Breast epithelium (tissue), 4 donors: ENCODE measurements around the gene MAP2K6. TPM values are rescaled to one million over a fixed set of nuclear protein-coding genes. Genes with fewer than 3 reads are reported as not detected.

Source experiments
- DNase-seq, 2 donors: peaks; one replicate each; pipeline ENCODE4 v3.0.0-alpha.2; 2019; ENCODE audit warnings: low spot score in 2 of 2
- H3K27ac ChIP-seq, 2 donors: fragments of 200-600 bp; sonication (generic) in 1 of 2; one replicate each; pipeline ENCODE4 v1.5.1; 2016 to 2019; ENCODE audit warnings: mild to moderate bottlenecking in 1 of 2
- H3K27me3 ChIP-seq, 2 donors: fragments of 200-600 bp; sonication (generic) in 1 of 2; one replicate each; pipeline versions ENCODE4 v1.5.1 to v1.6.0; 2017 to 2019; ENCODE audit warnings: control low read depth in 1 of 2, mild to moderate bottlenecking in 1 of 2
- H3K36me3 ChIP-seq: fragments of 200-600 bp; one replicate; pipeline ENCODE4 v1.5.1; 2019
- H3K4me1 ChIP-seq, 2 donors: fragments of 200-600 bp; sonication (generic); one replicate each; pipeline ENCODE4 v1.5.1; 2016 to 2019; ENCODE audit warnings: control low read depth in 1 of 2
- H3K4me3 ChIP-seq, 3 donors: fragments of 200-600 bp; sonication (generic); 1 replicate in 2 of 3; 2 replicates in 1 of 3; pipeline ENCODE4 v1.5.1; 2016 to 2019; ENCODE audit warnings: mild to moderate bottlenecking in 3 of 3, moderate library complexity in 2 of 3
- H3K9me3 ChIP-seq, 2 donors: fragments of 200-600 bp; sonication (generic) in 1 of 2; one replicate each; pipeline ENCODE4 v1.5.1; 2016 to 2019; ENCODE audit warnings: control low read depth in 1 of 2
- POLR2A ChIP-seq: fragments of 450-650 bp; IDR thresholded peaks from one replicate; pipeline ENCODE4 v1.6.1; 2016; ENCODE audit warnings: antibody characterized with exemption, mild to moderate bottlenecking, moderate library complexity
- POLR2AphosphoS5 ChIP-seq, 3 donors: sonication (generic); formaldehyde crosslinking; IDR thresholded peaks; one replicate each; pipeline ENCODE4 v1.6.1; 2017; ENCODE audit warnings: antibody characterized with exemption in 3 of 3
- intact Hi-C: fragments of 100-400 bp; cut with DNase I; formaldehyde crosslinking; loops from one replicate; pipeline ENCODE4 v1.15.1; 2023; ENCODE audit warnings: low total_unique reads
- total RNA-seq, 3 donors: library from RNA; depleted of rRNA; stranded (reverse); fragments of >200 nt; gene quantifications; one replicate each; pipeline ENCODE4 v1.1.0, GENCODE V29; 2016
- TF ChIP-seq, protein P1 (sequence below), 3 donors: fragments of 450-650 bp; IDR thresholded peaks; one replicate each; pipeline ENCODE4 v1.5.1; 2016 to 2017; ENCODE audit warnings: antibody characterized with exemption in 3 of 3, mild to moderate bottlenecking in 3 of 3, moderate library complexity in 3 of 3

Gene MAP2K6
- total RNA-seq, 3 donors from 2014 or later, result 10.9 to 54.9 (median 16.7) TPM

DNA sequence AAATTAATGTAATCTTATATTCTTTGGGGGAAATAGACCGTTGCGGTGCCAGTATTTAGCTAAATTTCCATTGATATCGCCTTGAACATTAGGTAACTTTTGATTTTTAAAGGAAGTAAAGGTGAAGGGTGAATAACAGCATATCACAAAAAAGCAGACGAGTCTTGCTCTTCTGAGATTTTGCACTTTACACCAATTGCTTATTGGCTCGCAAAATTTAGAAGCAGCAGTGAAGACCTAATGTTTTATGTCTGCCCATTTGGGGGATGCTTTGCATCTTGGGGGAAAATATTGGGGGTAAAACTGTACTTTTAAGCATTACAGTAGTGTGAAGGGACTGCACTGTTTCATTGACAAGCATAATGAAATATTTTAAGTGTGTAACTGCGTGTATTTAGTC lies 934 bp downstream of the MAP2K6 start:
- no peak for DNase-seq
- no peak for TF ChIP-seq POLR2AphosphoS5 (IDR thresholded peaks at IDR 0.05)
- TF ChIP-seq, protein P1, sequence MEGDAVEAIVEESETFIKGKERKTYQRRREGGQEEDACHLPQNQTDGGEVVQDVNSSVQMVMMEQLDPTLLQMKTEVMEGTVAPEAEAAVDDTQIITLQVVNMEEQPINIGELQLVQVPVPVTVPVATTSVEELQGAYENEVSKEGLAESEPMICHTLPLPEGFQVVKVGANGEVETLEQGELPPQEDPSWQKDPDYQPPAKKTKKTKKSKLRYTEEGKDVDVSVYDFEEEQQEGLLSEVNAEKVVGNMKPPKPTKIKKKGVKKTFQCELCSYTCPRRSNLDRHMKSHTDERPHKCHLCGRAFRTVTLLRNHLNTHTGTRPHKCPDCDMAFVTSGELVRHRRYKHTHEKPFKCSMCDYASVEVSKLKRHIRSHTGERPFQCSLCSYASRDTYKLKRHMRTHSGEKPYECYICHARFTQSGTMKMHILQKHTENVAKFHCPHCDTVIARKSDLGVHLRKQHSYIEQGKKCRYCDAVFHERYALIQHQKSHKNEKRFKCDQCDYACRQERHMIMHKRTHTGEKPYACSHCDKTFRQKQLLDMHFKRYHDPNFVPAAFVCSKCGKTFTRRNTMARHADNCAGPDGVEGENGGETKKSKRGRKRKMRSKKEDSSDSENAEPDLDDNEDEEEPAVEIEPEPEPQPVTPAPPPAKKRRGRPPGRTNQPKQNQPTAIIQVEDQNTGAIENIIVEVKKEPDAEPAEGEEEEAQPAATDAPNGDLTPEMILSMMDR (IDR thresholded peaks at IDR 0.05), result no peak
- no peaks in the 10 kb centered on the region for H3K27me3 ChIP-seq
- peak overlapping the region in 1 of 2 donors; percentile 54 for H3K27ac ChIP-seq
- H3K9me3 ChIP-seq, result no peaks in the 10 kb centered on the region
- H3K36me3 ChIP-seq, result no peaks in the 10 kb centered on the region
- peak overlapping the region; percentile 52 to 77 (median 55) for H3K4me3 ChIP-seq
- H3K4me1 ChIP-seq, result peaks cover 0 to 15% of the 10 kb centered on the region in 2 donors
- intact Hi-C loops, result no loop called here

DNA sequence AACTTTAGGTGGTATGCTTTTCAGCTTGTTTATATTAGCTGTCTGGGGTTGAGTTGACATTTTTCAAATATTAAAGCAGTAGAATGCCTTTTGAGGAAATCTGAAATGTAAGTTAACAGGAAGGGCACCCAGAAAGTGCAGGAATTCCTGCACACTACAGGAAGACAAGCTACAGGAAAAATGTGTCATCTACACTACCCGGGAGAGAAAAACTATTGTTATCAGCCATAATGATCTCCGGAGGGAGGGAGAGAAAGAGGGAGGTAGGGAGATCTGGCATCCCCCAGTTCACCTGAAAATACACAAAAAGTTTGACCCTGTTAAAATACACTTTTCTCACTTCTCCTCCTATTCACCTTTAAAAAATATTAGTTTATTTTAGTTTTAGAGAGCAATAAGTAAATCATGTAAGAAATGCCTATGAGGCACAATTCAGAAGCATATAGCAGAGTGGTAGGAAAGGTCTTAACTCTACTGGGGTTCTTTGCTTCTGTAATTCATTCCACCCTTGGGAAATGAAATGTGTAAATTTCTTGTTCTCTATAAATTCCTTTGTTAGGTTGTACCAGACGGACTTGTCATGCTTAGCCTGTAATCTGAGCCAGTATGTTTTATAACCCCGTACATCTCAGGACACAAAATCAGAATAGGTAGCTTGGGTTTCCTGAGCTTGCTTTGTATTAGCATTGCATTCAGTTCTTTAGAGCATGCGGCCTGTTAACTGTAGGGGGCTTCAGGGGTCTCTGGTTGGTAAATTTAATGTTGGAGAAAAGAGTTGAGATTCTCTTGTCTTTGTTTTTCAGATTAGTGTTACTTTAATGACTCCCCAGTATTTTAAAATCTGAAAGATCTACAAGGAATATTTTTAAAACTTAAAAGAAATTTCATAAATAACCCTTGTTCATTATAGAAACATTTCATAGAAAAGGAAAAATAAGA lies 3.3 kb downstream of the MAP2K6 start:
- no peak for DNase-seq
- Histone ChIP-seq H3K27ac (peak overlapping the region; percentile 48 to 54), H3K27me3 (no peaks in the 10 kb centered on the region), H3K9me3 (no peaks in the 10 kb centered on the region), H3K4me1 (peaks cover 0 to 15% of the 10 kb centered on the region in 2 donors), H3K4me3 (peak overlapping the region in 2 of 3 donors; percentile 25 to 77), H3K36me3 (no peaks in the 10 kb centered on the region)
- intact Hi-C loops, result no loop called here
- TF ChIP-seq, protein P1 (IDR thresholded peaks at IDR 0.05), result no peak
- TF ChIP-seq POLR2A, result no peak
- no peak for TF ChIP-seq POLR2AphosphoS5 (IDR thresholded peaks at IDR 0.05)

DNA sequence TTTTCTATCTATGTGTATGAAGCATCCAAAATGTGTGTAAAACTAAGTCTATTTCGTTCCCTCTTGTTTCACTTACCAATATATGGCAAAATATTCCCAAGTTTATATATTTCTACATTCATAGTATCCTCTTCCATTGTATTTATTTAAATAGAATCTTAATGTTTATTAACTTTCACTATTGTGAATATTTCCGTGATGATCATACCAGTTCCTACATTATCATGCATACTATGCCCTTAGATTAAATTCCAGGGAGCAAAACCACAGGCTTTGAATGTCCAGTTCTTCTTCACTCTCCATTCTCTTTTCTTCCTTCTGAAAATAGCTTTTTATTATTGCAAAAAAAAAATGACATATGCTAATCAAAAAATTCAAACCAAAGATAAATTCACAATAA lies 4.0 kb downstream of the MAP2K6 start:
- TF ChIP-seq POLR2A (no peak), POLR2AphosphoS5 (IDR thresholded peaks at IDR 0.05) (no peak)
- TF ChIP-seq, protein P1 (IDR thresholded peaks at IDR 0.05), result no peak
- no peak for DNase-seq
- intact Hi-C loops, result no loop called here

DNA sequence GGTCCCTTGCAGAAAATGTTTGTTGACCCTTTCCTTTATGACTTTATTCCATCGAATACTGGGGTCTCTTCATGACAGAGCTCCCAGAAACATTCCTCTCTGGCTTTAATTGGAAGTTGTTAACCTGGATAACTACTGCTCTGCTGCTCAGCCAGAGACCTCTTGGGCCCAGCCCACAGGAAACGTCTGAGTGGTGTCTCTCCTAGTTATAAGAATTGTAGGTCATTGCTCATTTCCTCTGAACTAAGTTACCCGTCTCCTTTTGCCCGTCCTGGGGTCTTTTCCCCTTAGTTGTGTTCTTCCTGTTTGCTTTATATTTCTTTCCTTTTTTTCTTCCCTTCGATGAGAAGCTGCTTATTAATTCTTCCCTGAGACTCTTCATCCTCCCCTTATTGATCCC lies 9.0 kb downstream of the MAP2K6 start:
- TF ChIP-seq POLR2AphosphoS5 (IDR thresholded peaks at IDR 0.05), result no peak
- no peak for TF ChIP-seq POLR2A
- TF ChIP-seq, protein P1 (IDR thresholded peaks at IDR 0.05), result no peak
- H3K36me3 ChIP-seq, result no peaks in the 10 kb centered on the region
- no peaks in the 10 kb centered on the region for H3K27me3 ChIP-seq
- DNase-seq, result no peak
- no peaks in the 10 kb centered on the region for H3K9me3 ChIP-seq
- no peaks in the 10 kb centered on the region for H3K4me1 ChIP-seq
- no peak overlapping the region for H3K27ac ChIP-seq
- H3K4me3 ChIP-seq, result no peak overlapping the region
- intact Hi-C loops, result no loop called here

More for the DNA sequence above, 4.0 kb downstream of the MAP2K6 start:
- Histone ChIP-seq H3K4me3 (peak overlapping the region in 1 of 3 donors; percentile 77), H3K36me3 (no peaks in the 10 kb centered on the region), H3K27ac (no peak overlapping the region), H3K27me3 (no peaks in the 10 kb centered on the region), H3K4me1 (peaks cover 0 to 15% of the 10 kb centered on the region in 2 donors), H3K9me3 (no peaks in the 10 kb centered on the region)
